ENCODE data around the gene NDUFV1. TPM values are rescaled to one million over a fixed set of nuclear protein-coding genes. Genes with fewer than 3 reads are reported as not detected.

NDUFV1 gene
- total and polyA plus RNA-seq, 3 donors from 2014 or later, result 187 to 369 (median 312) TPM

GRCh38 chr11:67576735-67577475 is 29.8 kb upstream of the NDUFV1 start:
- TF ChIP-seq CTCF (IDR thresholded peaks at IDR 0.05) (no peak), POLR2A (IDR thresholded peaks at IDR 0.05) (no peak)
- WGBS, 2 donors, result 66 to 78% methylated on average over 10 to 14 of the region's 14 CpGs
- intact Hi-C loops (cut with DNase I; ENCODE audit: low total_unique reads), result no loop called here

GRCh38 chr11:67577951-67578350 is 28.8 kb upstream of the NDUFV1 start:
- no peak overlapping the region for H3K27ac ChIP-seq
- TF ChIP-seq POLR2A (IDR thresholded peaks at IDR 0.05), result no peak
- TF ChIP-seq CTCF (IDR thresholded peaks at IDR 0.05), result no peak
- peaks cover 4% of the 10 kb centered on the region for H3K4me1 ChIP-seq
- intact Hi-C loops (cut with DNase I; ENCODE audit: low total_unique reads), result no loop called here
- WGBS, 2 donors, result 73 to 76% methylated on average over 6 of the region's 6 CpGs
- no peaks in the 10 kb centered on the region for H3K27me3 ChIP-seq
- H3K4me3 ChIP-seq, result no peak overlapping the region
- no peak for DNase-seq
- no peaks in the 10 kb centered on the region for H3K36me3 ChIP-seq (ENCODE audit: low read depth, missing control alignments)
- no peaks in the 10 kb centered on the region for H3K9me3 ChIP-seq

More at GRCh38 chr11:67576735-67577475, 29.8 kb upstream of the NDUFV1 start:
- Histone ChIP-seq H3K27ac (no peak overlapping the region), H3K4me1 (no peaks in the 10 kb centered on the region), H3K27me3 (no peaks in the 10 kb centered on the region), H3K4me3 (no peak overlapping the region), H3K9me3 (no peaks in the 10 kb centered on the region), H3K36me3 (ENCODE audit: low read depth, missing control alignments) (no peaks in the 10 kb centered on the region)
- no peak for DNase-seq

GRCh38 chr11:67581469-67581868 is 25.3 kb upstream of the NDUFV1 start:
- no peak overlapping the region for H3K27ac ChIP-seq
- TF ChIP-seq CTCF (IDR thresholded peaks at IDR 0.05), result no peak
- no peak for TF ChIP-seq POLR2A (IDR thresholded peaks at IDR 0.05)
- H3K9me3 ChIP-seq, result no peaks in the 10 kb centered on the region
- H3K4me3 ChIP-seq, result no peak overlapping the region
- intact Hi-C loops (cut with DNase I; ENCODE audit: low total_unique reads), result no loop called here
- H3K36me3 ChIP-seq (ENCODE audit: low read depth, missing control alignments), result no peaks in the 10 kb centered on the region
- WGBS, 2 donors, result 69 to 72% methylated on average over 11 of the region's 11 CpGs
- no peak for DNase-seq
- no peaks in the 10 kb centered on the region for H3K27me3 ChIP-seq
- peaks cover 5% of the 10 kb centered on the region for H3K4me1 ChIP-seq

- Histone ChIP-seq H3K4me3 (no peak overlapping the region), H3K4me1 (peaks cover 5% of the 10 kb centered on the region), H3K36me3 (ENCODE audit: low read depth, missing control alignments) (no peaks in the 10 kb centered on the region), H3K27ac (no peak overlapping the region), H3K9me3 (no peaks in the 10 kb centered on the region), H3K27me3 (no peaks in the 10 kb centered on the region)
- TF ChIP-seq POLR2A (IDR thresholded peaks at IDR 0.05) (no peak), CTCF (IDR thresholded peaks at IDR 0.05) (no peak)
- intact Hi-C loops (cut with DNase I; ENCODE audit: low total_unique reads), result no loop called here
- DNase-seq, result no peak
- 77 to 90% methylated on average over 4 of the region's 4 CpGs for WGBS, 2 donors
Measured at GRCh38 chr11:67582011-67582410, 24.7 kb upstream of the NDUFV1 start.

All from testis (tissue), 3 donors.